NT2/D1 (cell line): ENCODE results near the gene ALDH9A1.

Experiments used
- SUZ12 ChIP-seq: IDR thresholded peaks from 2 replicates; pipeline ENCODE4 v1.6.1; 2011; ENCODE audit not compliant: insufficient read length, insufficient read depth; ENCODE audit errors: extremely low read depth
- YY1 ChIP-seq: IDR thresholded peaks from 2 replicates; pipeline ENCODE4 v1.6.1; 2011; ENCODE audit not compliant: insufficient read length, insufficient read depth
- ZNF274 ChIP-seq: IDR thresholded peaks from 2 replicates; pipeline ENCODE4 v1.6.1; 2011; ENCODE audit warnings: mild to moderate bottlenecking, low read depth, low read length

DNA sequence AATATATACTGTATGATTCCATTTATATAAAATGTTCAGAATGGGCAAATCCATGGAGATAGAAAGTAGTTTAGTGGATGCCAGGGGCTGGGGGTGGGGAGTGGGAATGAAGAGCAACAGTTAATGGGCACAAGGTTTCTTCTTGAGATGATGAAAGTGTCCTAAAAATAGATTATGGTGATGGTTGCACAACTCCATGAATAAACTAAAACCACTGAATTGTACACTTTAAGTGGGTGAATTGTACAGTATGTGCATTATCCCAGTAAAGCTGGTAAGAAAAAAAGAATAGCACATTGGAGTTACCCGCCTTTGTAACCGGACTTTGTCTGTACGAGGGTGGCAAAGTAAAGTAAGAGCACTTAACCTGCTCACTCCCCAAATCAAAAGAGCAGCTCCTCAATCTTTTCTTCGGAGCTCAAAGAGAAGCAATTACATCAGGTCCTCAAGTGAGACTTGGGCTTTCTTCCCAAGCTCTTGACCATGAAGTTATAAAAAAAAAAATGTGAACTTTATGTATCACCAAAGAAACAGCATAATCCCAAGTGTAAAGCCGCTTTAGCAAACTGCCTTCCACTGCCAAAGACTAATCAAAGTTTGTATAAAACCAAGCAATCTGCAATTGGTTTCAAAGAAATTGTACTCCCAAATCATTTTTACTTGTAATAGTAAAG lies 32.1 kb downstream of the ALDH9A1 start:
- TF ChIP-seq SUZ12: no peak
- no peak for TF ChIP-seq ZNF274
- TF ChIP-seq YY1: no peak
